Large intestine (tissue), 3 donors: ENCODE data around the gene PCGF6. TPM values are rescaled to one million over a fixed set of nuclear protein-coding genes. Genes with fewer than 3 reads are reported as not detected.
A peak's percentile ranks its signal among the peaks of the same experiment; 100 is the strongest.
"Not testable (repeated sequence)": the region's sequence is repeated elsewhere in the genome, so short reads cannot be mapped to it uniquely, and the experiment has no call there.

Experiments used
- DNase-seq, 2 donors: peaks; one replicate each; pipeline versions ENCODE4 v3.0.0 to v3.0.0-alpha.2; 2013
- H3K27ac ChIP-seq: one replicate; pipeline ENCODE4 v1.5.1; 2013; ENCODE audit warnings: low read length
- H3K27me3 ChIP-seq: 2 replicates; pipeline ENCODE4 v1.6.1; 2013; ENCODE audit warnings: low read length; ENCODE audit not compliant: control insufficient read depth, insufficient read depth
- H3K36me3 ChIP-seq: 2 replicates; pipeline ENCODE4 v1.6.1; 2013; ENCODE audit warnings: low read length; ENCODE audit not compliant: control insufficient read depth, insufficient read depth
- H3K4me1 ChIP-seq: one replicate; pipeline ENCODE4 v1.6.1; 2013; ENCODE audit warnings: low read length; ENCODE audit not compliant: control insufficient read depth, insufficient read depth
- H3K4me3 ChIP-seq: one replicate; pipeline ENCODE4 v1.5.1; 2013; ENCODE audit warnings: low read length
- H3K9me3 ChIP-seq: one replicate; pipeline ENCODE4 v1.6.1; 2013; ENCODE audit warnings: mild to moderate bottlenecking, low read depth, low read length, moderate library complexity; ENCODE audit not compliant: control insufficient read depth
- WGBS: methylation state at CpG from one replicate; pipeline ENCODE4 v1.1.5; 2013; ENCODE audit warnings: low lambda C conversion rate; ENCODE audit not compliant: insufficient coverage; 5-methylcytosine and 5-hydroxymethylcytosine counted together
- polyA plus RNA-seq: library from polyadenylated mRNA; unstranded; fragments of 120-200 nt; gene quantifications from one replicate; pipeline ENCODE4 v1.2.1, GENCODE V29; 2013

Gene PCGF6
- polyA plus RNA-seq, 1 donor: 7.9 TPM

DNA sequence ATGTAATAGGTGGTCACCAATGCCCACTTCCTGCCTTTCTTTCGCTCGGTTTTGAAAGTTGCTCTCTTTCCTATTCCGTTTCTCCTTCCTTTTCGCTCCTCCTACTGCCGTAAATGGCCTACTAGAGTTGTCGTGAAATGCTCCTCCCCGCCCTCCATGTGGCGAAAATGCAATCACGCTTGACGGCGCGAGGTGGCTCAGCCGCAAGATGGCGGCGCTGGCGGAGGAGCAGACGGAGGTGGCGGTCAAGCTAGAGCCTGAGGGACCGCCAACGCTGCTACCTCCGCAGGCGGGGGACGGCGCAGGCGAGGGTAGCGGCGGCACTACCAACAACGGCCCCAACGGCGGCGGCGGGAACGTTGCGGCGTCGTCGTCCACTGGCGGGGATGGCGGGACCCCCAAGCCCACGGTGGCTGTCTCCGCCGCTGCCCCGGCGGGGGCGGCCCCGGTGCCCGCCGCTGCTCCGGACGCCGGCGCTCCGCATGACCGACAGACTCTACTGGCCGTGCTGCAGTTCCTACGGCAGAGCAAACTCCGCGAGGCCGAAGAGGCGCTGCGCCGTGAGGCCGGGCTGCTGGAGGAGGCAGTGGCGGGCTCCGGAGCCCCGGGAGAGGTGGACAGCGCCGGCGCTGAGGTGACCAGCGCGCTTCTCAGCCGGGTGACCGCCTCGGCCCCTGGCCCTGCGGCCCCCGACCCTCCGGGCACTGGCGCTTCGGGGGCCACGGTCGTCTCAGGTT is 17.0 kb upstream of the PCGF6 start, which contains the start of gene TAF5:
TAF5 (plus strand) TSS at position 195 of the 737 bp plus-strand sequence; CDS start at position 209, 14 bp downstream.
- Histone ChIP-seq H3K36me3 (no peaks in the 10 kb centered on the region), H3K4me3 (peak within 1 kb of the TSS; percentile 69), H3K27me3 (no peaks in the 10 kb centered on the region), H3K27ac (peak within 1 kb of the TSS; percentile 88), H3K4me1 (peaks cover 3% of the 10 kb centered on the region), H3K9me3 (no peaks in the 10 kb centered on the region)
- 0% methylated on average over 3 of the region's 81 CpGs for WGBS
- peak; percentile 93 to 96 for DNase-seq

DNA sequence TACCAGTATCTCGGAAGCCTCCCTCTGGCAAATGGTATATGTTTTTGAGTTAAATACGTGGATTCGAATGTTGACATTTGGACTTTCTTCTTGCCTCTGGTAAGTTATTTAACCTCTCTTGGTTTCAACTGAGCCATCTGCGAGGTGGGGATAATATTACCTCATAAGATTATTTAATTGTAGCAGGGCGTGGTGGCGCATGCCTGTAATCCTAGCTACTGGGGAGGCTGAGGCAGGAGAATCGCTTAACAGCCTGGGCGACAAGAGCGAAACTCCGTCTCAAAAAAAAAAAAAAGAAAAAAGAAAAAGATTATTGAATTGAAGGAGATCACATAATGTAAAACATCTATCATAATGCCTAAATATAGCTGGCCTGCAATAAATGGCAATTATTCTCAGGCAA is 16.4 kb upstream of the PCGF6 start:
- no peak for DNase-seq
- peaks cover 3% of the 10 kb centered on the region for H3K4me1 ChIP-seq
- no peaks in the 10 kb centered on the region for H3K36me3 ChIP-seq
- no peaks in the 10 kb centered on the region for H3K27me3 ChIP-seq
- H3K4me3 ChIP-seq: peak overlapping the region; percentile 69
- peak overlapping the region; percentile 88 for H3K27ac ChIP-seq
- WGBS: 39% methylated on average over 6 of the region's 10 CpGs
- H3K9me3 ChIP-seq: no peaks in the 10 kb centered on the region

DNA sequence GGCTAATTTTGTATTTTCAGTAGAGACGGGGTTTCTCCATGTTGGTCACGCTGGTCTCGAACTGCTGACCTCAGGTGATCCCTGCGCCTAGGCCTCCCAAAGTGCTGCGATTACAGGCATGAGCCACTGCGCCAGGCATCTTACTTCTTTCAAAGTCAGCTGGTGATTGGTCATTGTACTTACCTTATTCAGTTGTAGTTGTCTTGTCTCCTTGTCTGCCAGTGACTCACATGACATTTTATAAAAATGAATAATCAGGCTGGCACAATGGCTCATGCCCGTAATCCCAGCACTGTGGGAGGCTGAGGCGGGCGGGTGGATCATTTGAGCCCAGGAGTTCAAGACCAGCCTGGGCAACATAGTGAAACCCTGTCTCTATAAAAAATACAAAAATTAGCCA is 9.9 kb upstream of the PCGF6 start:
- H3K9me3 ChIP-seq, H3K4me1 ChIP-seq, H3K36me3 ChIP-seq, H3K27ac ChIP-seq, DNase-seq, H3K27me3 ChIP-seq, H3K4me3 ChIP-seq: not testable (repeated sequence)
- WGBS: no CpG with 5 or more reads among the region's 9 CpGs

DNA sequence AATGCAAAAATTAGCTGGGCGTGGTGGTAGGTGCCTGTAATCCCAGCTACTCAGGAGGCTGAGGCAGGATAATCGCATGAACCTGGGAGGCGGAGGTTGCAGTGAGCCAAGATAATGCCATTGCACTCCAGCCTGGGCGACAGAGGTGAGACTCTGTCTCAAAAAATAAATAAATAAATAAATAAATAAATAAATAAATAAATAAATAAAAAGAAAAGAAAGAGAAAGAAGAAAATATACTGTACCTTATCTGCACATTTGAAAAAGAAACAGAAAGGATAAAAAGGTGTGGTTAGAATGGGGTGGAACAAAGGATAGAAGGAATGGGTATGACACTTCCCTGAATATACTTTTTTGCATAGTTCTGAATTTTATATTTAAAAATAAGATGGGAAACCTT is 8.6 kb upstream of the PCGF6 start:
- not testable (repeated sequence) for DNase-seq, H3K4me3 ChIP-seq, H3K27me3 ChIP-seq, H3K4me1 ChIP-seq, H3K9me3 ChIP-seq, H3K36me3 ChIP-seq, H3K27ac ChIP-seq
- WGBS: 93% methylated on average over 2 of the region's 4 CpGs

DNA sequence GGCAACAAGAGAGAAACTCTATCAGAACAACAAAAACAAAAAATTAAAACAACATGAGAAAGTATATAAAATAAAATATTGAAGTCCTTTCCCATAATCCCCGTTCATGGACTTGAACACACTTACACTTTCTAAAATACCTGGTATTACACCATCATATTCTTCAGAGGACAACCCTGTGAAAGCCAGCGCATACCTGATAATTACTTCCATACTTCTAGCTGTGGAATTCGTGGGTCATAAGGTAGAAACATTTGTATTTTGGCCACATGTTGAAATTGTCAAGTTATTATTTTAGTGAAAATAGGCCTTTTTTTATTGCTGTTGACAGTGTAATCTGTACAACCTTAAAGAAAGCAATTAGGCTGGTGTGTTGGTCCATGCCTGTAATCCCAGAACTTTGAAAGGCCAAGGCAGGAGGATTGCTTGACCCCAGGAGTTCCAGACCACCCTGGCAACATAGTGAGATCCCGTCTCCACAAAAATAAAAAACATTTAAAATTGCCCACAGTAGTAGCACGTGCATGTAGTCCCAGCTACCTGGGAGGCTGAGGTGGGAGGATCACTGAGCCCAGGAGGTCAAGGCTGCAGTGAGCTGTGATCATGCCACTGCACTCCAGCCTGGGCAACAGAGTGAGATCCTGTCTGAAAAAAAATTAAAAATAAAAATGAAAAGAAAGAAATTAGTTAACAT is 5.1 kb upstream of the PCGF6 start:
- WGBS: 82% methylated on average over 3 of the region's 5 CpGs
- no peak overlapping the region for H3K27ac ChIP-seq
- no peak for DNase-seq
- H3K9me3 ChIP-seq: no peaks in the 10 kb centered on the region
- no peaks in the 10 kb centered on the region for H3K27me3 ChIP-seq
- no peak overlapping the region for H3K4me3 ChIP-seq
- H3K4me1 ChIP-seq: no peaks in the 10 kb centered on the region
- no peaks in the 10 kb centered on the region for H3K36me3 ChIP-seq

DNA sequence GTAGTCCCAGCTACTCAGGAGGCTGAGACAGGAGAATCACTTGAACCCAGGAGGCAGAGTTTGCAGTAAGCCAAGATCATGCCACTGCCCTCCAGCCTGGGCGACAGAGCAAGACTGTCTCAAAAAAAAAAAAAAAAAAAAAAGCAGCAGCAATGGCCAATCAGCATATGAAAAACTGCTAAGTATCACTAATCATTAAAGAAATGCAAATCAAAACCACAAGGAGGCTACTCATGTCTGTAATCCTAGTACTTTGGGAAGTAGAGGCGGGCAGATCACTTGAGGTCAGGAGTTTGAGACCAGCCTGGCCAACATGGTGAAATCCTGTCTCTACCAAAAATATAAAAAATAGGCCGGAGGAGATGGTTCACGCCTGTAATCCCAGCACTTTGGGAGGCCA is 3.6 kb upstream of the PCGF6 start:
- H3K27ac ChIP-seq, H3K4me3 ChIP-seq, DNase-seq, H3K9me3 ChIP-seq, H3K36me3 ChIP-seq, H3K27me3 ChIP-seq, H3K4me1 ChIP-seq: not testable (repeated sequence)
- no CpG with 5 or more reads among the region's 4 CpGs for WGBS

DNA sequence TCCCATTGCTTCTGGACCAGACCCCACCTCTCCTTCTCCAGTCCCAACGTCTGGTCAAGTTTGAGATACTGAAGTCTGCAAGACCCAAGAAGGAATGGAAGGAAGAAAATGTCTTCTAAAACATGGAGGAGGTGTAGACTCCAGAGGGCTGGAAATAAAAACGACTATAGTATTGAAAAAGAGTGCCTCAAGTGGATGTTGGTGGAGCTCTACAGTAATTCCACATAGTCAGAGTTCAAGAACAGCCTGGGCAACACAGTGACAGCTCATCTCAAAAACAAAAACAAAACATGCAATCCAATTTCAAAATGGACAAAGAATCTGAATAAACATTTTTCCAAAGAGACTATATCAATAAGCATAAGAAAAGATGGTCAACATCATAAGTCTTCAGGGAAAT is 2.3 kb upstream of the PCGF6 start:
- DNase-seq: no peak

DNA sequence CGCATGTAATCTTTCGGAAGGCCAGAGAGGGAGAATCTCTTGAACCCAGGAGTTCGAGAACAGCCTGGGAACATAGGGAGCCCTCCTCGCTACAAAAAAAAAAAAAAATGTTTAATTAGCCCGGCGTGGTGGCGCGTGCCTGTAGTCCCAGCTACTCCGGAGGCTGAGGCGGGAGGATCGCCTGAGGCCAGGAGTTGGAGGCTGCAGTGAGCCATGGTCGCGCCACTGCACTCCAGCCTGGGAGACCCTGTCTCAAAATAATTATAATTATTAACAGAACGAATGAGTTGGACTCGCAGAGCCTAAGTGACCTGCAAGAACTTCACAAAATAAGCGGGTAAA is 794 bp downstream of the PCGF6 start:
- no peaks in the 10 kb centered on the region for H3K9me3 ChIP-seq
- no peak for DNase-seq
- H3K4me1 ChIP-seq: no peaks in the 10 kb centered on the region
- H3K27ac ChIP-seq: peak overlapping the region; percentile 81
- no peaks in the 10 kb centered on the region for H3K27me3 ChIP-seq
- peaks cover 13% of the 10 kb centered on the region for H3K36me3 ChIP-seq
- WGBS: no CpG with 5 or more reads among the region's 16 CpGs
- H3K4me3 ChIP-seq: peak overlapping the region; percentile 85

More for the DNA sequence above, 2.3 kb upstream of the PCGF6 start:
- Histone ChIP-seq H3K36me3 (no peaks in the 10 kb centered on the region), H3K27ac (no peak overlapping the region), H3K4me3 (no peak overlapping the region), H3K4me1 (no peaks in the 10 kb centered on the region), H3K9me3 (no peaks in the 10 kb centered on the region), H3K27me3 (no peaks in the 10 kb centered on the region)
- WGBS: no CpG with 5 or more reads among the region's 2 CpGs

DNA sequence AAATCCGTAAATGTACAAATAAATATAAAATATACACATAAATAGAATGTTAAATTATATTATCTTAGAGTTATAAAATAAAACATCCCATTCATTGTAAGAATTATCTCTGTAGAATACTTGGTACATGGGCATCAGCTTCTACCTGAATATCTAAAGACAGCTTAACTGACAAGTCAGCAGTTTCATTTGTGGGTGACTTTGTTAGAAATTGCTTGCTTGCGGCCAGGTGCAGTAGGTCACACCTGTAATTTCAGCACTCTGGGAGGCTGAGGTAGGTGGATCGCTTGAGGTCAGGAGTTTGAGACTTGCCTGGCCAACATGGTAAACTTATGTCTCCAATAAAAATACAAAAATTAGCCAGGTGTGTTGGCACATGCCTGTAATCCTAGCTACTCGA is 14.6 kb downstream of the PCGF6 start:
- Histone ChIP-seq H3K4me3 (no peak overlapping the region), H3K9me3 (no peaks in the 10 kb centered on the region), H3K4me1 (no peaks in the 10 kb centered on the region), H3K36me3 (peaks cover 27% of the 10 kb centered on the region), H3K27me3 (no peaks in the 10 kb centered on the region), H3K27ac (no peak overlapping the region)
- DNase-seq: no peak
- 100% methylated on average over 1 of the region's 4 CpGs for WGBS

DNA sequence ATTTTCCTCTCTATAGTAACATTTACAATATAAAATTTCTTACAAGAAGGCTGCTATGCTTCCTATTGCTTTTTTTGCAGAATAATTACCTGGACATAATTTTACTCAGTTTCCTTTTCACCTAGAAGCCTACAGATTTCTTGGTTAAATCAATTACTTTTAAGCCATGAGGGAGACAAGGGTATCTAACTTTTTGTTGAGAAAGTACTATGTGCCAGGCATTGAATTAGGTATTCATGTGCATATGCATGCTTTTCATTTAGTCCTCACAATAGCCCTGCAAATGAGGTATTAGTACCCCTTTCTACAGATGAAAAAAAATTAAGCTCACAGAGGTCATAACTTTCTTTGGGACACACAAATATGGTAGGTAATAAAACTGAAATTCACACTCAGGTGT is 16.4 kb downstream of the PCGF6 start:
- Histone ChIP-seq H3K36me3 (peaks cover 29% of the 10 kb centered on the region), H3K4me3 (no peak overlapping the region)
- no peak for DNase-seq

More for the DNA sequence above, 16.4 kb downstream of the PCGF6 start:
- H3K4me1 ChIP-seq: no peaks in the 10 kb centered on the region
- no peaks in the 10 kb centered on the region for H3K27me3 ChIP-seq
- no peaks in the 10 kb centered on the region for H3K9me3 ChIP-seq
- H3K27ac ChIP-seq: no peak overlapping the region
